G401 (cell line): ENCODE results near the gene TAGLN3. TPM values are rescaled to one million over a fixed set of nuclear protein-coding genes. Genes with fewer than 3 reads are reported as not detected.
A peak's percentile ranks its signal among the peaks of the same experiment; 100 is the strongest.

Experiments
- DNase-seq: peaks from one replicate; pipeline ENCODE4 v3.0.0-alpha.2; 2015; ENCODE audit warnings: low spot score
- in situ Hi-C: cut with HindIII; loops from 2 replicates; pipeline ENCODE4 v1.10.0; 2016; ENCODE audit warnings: low sequenced_read_pairs, mixed read lengths
- total RNA-seq: library from RNA; depleted of rRNA; stranded (reverse); fragments of >200 nt; shearing (Covaris generic); gene quantifications from 2 replicates; pipeline ENCODE4 v1.2.3, GENCODE V29; 2014; rRNA removed

The TAGLN3 gene
- total RNA-seq = not detected in 2 replicates

DNA sequence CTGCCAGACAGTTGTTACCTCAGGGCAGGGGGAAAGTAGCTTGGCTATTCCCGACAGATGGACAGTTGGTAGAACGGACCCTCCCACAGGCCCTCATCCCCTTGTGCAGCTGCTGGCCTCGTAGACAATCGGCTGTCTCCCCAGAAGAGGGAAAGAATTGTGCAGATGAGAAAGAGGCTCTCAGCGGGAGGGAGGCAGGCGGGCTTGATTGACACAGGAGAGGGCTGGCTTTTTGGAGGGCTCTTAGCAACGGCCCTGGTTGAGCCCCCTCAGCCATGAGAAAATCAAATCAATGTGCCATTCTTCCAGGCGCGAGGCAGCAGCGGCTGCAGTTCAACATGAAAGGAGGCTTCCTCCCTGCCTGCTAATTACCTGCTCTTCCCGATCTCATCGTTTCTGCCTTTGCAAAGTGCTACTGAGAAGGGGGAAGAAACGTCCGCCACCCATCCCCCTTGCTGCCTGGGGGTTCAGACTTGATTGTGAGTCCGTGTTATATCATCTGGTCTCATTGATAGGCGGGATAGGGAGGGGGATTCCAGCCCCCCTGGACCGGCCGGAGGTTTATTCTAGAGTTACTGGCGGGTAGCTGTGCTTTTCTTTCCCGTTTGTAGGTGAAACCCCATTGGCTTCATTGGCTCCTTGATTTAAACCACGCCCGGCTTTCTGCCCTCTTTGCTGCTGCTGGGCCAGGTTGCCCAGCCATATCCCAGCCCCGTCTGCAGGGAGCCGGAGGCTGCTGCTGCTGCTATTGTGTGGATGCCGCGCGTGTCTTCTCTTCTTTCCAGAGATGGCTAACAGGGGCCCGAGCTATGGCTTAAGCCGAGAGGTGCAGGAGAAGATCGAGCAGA lies at the start of gene TAGLN3:
TSS of gene TAGLN3 (plus strand) at position 287 of the 848 bp plus-strand sequence. CDS start at position 788, 501 bp downstream.
- DNase-seq = peak; percentile 88
- in situ Hi-C loops = no loop called here

DNA sequence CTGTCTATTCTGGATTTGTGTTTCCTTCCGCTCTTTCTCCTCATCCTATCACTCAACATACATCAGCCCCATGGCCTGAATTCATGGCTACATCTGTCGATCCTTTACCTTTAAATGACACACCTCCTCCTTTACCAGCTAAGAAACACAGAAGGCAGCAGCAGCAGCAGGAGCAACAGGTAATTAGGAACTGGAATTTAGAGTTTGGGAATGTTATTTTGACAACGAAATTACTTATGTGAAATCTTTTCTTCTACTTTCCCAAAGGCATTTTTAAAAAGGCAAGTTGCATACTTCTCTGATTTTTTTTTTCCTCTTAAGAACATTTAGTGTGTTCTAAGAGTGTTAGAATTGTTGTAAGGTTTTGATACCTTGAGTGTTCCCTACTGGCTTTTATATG lies 49.0 kb upstream of the TAGLN3 start:
- in situ Hi-C loops = no loop called here
- no peak for DNase-seq

DNA sequence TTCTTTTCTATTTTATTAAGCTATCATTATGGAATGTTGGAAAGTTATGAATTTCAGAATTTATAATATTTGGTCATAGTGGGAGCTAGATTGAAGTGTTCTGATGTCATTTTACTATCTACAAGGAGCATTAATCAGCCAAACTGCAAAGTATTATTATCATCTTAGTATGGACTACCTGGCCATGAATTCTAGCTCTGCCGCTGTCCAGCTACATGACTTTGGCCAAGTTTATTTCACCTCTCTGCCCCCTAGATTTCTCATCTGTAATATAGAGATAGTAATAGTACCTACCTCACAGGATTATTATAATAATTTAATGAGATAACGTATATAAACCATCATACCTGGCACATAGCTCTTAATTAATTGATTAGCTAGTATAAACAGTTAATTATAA lies 47.7 kb upstream of the TAGLN3 start:
- in situ Hi-C loops = no loop called here
- DNase-seq = no peak

DNA sequence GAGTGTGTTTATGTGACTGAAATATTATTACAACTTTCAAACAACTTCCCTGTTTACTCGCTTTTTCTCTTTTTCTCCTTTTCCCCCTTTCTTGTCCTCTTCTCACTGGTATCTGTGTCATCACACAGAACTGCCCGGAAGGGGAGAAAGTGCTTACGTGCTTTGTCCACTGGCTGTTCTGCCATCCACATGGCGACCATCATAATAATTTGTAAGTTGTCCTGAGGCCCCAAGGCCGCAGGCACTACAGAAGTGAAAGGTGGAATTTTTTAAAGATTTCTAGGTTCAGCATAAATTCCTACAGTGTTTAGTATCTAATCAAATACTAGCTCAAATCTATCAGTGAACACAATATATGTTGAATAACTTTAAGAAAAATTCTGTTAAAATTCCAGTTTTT lies 46.6 kb upstream of the TAGLN3 start:
- no peak for DNase-seq
- in situ Hi-C loops = no loop called here

DNA sequence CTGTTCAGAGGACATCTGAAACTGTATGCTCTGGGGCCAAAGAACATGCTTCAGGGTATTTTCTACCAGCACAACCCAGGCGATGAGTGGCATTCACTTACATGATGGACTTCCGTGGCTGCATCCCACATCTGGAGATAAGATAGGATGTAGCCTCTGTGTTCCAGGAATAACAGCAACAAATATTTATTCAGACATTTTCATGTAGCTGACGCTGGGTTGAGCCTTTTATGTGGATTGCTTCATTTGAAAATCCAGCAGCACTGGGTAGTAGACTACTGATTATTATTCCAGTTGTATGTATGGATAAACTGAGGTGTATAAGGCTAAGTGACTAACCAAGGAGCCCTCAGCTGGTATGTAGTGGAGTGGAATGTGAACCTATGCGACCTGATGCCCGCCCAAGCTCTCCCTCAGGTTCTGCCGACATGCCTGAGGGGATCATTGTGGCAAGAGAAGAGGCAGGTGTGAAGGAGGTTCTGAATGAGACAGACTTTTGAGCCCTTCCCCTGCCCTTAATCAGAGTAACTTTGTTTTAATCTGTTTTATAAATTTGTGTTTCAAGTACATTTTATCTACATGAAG lies 45.8 kb upstream of the TAGLN3 start:
- in situ Hi-C loops = no loop called here
- DNase-seq = no peak

DNA sequence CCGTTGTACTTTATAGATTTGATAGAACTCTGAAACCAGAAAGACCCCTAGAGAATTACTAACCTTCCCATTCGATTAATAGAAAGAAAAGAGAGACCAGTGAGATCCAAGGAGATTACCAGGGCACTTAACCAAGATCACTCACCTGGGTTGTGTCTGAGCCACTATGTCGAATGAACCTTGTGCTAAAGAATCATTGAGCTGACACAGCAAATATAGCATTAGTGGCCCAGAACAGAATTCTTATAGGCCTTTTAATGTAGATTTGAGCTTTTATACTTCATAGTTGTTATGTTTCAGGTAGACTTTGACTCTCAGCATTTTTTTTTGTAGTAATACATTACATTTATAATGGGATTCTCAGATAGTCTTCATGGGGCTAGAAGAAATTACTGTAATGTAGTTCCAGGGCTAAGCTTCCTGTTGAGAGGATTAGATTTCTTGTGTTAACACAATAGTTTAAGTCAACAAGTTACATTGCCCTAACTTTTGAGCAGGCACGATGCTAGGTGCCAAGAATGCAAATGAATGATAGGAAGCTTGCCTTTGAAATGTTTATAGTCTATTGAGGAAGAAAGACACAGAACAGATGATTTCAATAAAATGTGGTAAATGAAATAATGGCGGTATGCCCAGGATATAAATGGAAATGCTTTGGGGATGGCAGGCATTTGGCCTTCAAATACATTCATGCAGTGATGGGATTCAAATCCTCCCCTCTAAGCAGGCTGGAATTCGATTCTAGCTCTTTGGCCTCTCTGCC lies 44.3 kb upstream of the TAGLN3 start:
- no peak for DNase-seq
- in situ Hi-C loops = no loop called here

DNA sequence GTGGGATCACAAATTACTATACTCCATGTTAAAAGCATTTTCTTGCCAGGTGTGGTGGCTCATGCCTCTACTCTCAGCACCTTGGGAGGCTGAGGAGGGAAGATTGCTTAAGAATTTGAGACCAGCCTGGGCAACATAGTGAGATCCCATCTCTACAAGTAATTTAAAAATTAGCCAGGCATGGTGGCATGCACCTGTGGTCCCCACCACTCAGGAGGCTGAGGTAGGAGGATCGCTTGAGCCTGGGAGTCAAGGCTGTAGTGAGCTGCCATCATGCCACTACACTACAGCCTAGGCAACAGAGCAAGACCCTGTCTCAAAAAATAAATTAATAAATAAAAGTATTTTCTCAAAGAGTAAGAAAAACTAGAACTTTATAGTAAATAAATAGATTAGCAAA lies 42.8 kb upstream of the TAGLN3 start:
- in situ Hi-C loops = no loop called here
- DNase-seq = no peak

DNA sequence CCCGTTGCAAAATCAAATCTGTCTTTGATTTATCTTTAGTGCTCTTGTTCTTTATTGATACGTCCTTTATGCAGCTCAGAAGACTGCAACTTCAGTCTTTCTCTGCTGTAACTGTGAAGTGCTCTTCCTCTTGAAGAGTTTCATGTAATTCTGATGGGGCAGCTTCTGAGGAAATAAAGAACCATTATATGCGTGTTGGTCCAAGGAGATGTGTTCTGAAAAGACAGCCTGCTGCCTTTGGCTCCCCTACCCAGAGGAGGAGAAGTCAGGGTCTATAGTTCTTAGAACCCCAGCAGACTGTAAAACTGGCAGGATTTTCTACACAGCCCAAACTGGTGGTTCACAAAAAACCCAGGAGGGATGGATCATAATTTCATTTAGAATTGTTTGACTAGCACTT lies 42.3 kb upstream of the TAGLN3 start:
- in situ Hi-C loops = no loop called here
- DNase-seq = no peak

DNA sequence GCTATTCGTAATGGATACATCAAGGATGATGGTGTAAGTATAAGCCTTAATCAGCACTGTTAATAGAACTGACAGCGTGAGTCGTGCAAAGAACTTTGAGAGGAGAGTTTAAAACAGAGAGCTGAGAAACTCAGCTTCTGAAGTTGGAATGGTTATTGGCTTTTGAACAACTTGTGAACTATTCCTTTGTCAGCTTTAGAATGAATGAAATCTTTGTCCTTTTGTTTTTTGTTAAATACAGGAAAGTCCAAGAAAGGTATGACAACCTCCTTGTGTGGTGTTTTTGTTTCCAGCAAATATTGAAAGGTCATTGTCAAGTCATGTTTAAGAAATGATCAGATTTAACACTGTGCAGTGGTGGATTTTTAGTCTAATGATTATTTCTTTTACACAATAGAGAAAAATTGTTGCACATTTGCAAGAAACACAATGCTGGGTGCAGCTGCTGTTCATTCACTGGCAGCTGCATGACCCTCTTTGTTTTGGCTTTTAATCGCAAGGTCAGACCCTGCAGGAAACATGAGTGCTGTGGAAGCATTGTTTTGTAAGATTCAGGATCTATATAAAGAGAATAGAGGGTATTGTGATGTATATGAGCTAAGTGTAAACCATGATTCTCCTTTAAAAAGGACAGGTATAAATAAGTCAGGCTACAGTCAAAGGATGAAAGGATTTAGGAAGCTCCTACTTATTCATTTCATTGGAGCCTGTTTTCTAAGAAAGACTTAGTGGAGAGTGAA lies 41.6 kb upstream of the TAGLN3 start:
- no peak for DNase-seq
- in situ Hi-C loops = no loop called here

DNA sequence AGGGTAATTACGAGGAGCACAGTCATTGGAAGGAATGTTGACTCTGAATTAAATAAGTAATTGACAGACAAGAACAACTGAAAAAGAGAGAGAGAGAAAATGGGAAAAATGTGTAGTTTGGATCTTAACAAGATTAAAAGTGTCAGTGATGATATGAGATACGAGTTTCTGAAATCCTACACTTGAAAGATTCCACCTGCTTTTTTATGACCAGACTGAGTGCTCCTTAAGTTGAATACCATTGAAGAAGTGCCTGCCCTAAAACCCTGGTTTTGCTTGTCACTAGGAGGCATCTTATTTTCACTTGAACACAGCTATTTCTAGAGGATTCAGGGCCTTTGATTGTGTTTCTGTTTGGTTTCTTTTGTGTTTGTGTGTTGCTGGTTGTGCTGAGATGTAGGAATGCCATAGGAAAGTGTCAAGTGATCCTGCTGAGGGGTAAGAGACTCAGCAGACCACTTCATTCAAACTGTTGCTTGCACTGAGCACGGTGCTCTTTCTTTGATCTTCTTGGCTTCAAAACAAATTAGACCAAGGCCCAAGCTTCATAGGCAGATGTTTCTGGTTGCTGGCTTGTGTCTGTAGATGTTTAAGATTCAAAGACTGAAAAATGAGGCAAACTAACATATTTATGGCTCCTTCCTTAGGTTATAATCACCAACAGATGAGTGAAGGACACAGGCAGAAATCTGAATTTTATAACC lies 37.1 kb upstream of the TAGLN3 start:
- in situ Hi-C loops = loop anchor here (10.0 kb wide), 1 partner anchor 247 kb away; no protein-coding TSS in a partner anchor
- DNase-seq = no peak

DNA sequence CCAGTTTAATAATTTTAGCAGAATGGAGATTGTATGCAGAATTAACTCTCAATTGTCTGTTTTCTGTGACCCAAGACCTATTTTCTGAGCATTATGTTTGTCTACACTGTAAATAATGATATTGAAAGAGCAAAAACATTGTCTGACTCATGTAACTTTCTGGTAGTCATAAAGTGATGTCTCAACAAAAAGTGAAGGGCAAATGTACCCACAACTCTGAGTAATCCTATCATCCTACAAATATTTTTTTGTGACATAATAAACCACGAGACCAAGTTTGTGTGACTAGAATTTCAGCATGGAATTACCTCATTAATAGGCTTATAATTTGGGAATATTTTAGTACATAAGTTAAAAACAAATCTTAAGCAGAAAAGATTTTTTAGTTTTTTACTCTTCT lies 35.3 kb upstream of the TAGLN3 start:
- DNase-seq = no peak

DNA sequence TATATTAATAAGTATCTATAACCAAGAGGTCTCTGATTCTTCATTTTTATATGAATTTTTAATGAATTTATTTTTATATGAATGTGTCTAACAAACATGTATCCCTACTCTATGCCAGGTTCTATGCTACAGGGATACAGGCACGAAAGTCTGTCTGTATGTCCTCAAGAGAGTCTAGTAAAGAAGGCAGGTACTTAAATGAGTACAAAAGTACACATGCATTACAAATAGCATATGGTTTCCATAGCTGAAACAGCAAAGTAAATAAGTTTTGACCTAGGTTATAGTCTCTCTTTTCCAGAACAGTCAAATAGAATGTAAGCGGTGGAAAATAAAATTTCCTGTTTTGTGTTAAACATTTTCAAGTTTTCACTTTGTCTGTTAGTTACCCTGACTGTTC lies 33.2 kb upstream of the TAGLN3 start:
- in situ Hi-C loops = loop anchor here (10.0 kb wide), 1 partner anchor 251 kb away; no protein-coding TSS in a partner anchor

More for the DNA sequence above, 35.3 kb upstream of the TAGLN3 start:
- in situ Hi-C loops = loop anchor here (10.0 kb wide), 1 partner anchor 249 kb away; no protein-coding TSS in a partner anchor

DNA sequence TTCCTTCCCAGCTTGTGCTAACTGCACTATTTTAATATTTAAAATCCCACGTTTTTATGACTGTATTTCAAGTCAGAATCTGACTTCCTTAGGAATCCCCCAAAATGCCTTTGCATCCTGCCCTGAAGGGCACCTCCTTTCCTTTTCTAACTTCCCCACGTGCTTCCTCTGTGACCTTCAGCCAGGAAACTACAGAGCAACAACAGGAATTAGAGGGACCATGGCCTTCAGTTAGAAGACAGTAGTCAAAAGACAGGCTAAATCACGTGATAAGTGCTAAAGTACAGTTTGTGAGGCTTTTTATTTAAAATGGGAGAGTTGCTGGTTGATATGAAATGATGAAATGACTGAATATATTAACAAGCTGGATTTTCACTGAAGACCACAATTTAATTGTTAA lies 31.7 kb upstream of the TAGLN3 start:
- in situ Hi-C loops = loop anchor here (10.0 kb wide), 1 partner anchor 252 kb away; no protein-coding TSS in a partner anchor
- DNase-seq = no peak

More for the DNA sequence above, 33.2 kb upstream of the TAGLN3 start:
- no peak for DNase-seq

DNA sequence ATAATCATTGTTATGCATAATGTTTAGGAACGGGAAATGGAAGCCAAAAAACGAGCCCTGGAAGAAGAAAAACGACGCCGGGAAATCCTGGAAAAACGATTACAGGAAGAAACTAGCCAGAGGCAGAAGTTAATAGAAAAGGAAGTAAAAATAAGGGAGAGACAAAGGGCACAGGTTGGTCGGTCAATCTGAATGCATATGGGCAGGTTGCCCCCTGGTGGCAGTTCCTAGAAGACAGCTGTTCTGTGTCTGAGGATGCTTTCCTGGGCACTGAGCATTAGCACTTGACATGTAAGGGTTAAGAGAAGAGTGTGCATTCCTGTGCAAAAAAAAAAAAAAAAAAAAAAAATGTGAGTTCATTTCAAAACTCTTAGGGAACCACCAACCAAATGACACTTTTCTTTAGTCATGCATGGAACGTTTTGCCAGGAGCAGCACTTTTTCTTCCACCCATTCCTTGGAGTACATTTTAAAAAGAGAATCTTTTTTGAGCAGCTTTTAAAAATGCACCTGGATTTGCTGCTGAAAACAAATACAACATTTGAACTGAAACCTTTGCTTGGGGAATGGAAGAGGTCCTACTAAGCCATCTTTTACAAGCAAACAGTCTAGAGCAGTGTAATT lies 31.0 kb upstream of the TAGLN3 start:
- in situ Hi-C loops = loop anchor here (10.0 kb wide), 1 partner anchor 253 kb away; no protein-coding TSS in a partner anchor
- DNase-seq = peak; percentile 82

DNA sequence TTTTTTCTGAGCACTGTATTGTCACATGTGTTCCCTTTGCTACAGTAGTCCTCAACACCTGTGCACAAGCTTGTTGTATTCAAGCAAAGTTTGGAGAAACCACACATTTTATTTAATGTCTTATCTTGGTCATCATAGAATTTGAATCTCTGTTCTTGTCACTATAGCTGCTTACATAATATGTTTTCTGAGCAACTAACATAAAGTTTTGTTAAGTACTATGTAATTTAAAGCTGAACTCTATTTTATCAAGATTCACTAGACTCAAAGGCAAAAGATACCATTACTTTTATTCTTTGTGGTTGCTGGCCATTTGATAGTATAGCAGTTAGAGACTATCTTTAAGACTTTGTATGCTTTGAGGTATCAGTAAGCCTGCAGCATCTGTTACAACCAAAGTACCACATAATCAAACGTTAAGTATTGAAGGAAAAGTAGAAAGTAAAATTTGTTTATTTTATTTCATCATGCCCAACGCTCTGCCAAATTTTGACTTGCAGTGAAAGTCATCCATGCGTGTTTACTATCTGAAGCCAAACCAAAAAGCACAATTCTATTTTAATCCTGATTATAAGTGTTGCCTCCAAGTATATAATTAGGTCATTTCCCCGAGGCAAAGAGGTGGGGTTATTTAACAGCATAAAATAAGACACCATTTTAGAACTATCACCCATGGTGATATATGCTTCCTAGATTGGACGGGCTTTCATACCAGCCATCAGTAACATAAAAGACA lies 30.2 kb upstream of the TAGLN3 start:
- DNase-seq = no peak
- in situ Hi-C loops = loop anchor here (10.0 kb wide), 1 partner anchor 254 kb away; no protein-coding TSS in a partner anchor

DNA sequence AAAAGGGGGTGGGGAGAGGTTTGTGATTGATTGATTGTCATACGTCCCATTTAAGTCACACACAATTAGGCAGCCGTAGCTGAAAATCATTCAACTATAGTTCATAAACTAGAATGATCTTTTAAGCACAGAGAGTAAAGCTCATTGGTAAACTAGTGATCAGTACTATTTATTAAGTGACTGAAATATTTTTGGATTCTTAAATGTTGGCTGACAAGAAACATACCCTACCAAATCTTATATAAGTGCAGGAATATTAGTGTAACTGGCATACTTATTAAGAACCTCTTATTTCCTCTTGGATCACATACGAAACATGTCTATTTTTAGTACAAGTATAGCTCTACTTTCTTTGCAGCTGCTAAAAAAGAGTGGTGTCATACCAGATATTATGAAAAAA lies 28.3 kb upstream of the TAGLN3 start:
- in situ Hi-C loops = no loop called here
- DNase-seq = no peak

DNA sequence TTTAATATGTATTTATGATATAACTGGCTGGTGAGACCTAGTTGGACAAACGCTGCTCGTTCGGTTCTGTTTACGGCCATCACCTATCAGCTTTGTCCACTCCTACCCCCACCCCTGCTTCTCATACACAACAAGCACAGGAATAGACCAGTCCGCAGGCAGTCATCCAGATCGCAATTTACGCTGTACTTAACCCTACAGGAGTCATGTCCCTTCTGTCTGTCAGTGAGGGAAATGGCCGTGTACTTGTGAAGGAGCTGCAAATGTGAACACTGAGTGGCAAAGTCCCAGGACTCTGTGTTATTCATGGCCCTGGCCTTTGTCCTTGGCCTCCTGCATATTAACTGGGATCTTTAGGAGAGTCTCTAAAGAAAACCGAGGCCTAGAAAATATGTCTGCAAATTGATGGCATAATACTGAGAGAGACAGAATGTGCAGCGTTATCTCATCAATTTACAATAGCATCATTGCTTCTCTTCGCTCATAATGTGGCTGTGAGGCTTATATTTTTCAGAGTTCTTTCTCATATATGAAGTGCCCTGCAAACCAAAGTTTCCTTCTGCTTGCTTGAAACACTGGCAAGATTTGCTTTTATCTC lies 27.1 kb upstream of the TAGLN3 start:
- in situ Hi-C loops = no loop called here
- peak; percentile 41 for DNase-seq
